Stomach (tissue), 9 donors: Measurements from ENCODE around the gene GNPAT. TPM values are rescaled to one million over a fixed set of nuclear protein-coding genes. Genes with fewer than 3 reads are reported as not detected.
"Not testable (repeated sequence)": the region's sequence is repeated elsewhere in the genome, so short reads cannot be mapped to it uniquely, and the experiment has no call there.

ENCODE experiments used
- DNase-seq, 2 donors: peaks; one replicate each; pipeline versions ENCODE4 v3.0.0 to v3.0.0-alpha.2; 2013 to 2019
- H3K27ac ChIP-seq, 5 donors: fragments of 200-600 bp in 4 of 5; sonication (generic) in 4 of 5; one replicate each; pipeline ENCODE4 v1.5.1; 2013 to 2019; ENCODE audit warnings: mild to moderate bottlenecking in 1 of 5, moderate library complexity in 1 of 5
- H3K27me3 ChIP-seq, 3 donors: fragments of 200-600 bp; sonication (generic); one replicate each; pipeline ENCODE4 v1.5.1; 2017 to 2019; ENCODE audit warnings: mixed run types in 1 of 3
- H3K36me3 ChIP-seq, 4 donors: fragments of 200-600 bp; sonication (generic); 1 replicate in 3 of 4; 2 replicates in 1 of 4; pipeline ENCODE4 v1.5.1; 2016 to 2019
- H3K4me1 ChIP-seq, 4 donors: fragments of 200-600 bp; sonication (generic); one replicate each; pipeline ENCODE4 v1.5.1; 2016 to 2019
- H3K4me3 ChIP-seq, 4 donors: fragments of 200-600 bp; sonication (generic) in 3 of 4; one replicate each; pipeline ENCODE4 v1.5.1; 2016 to 2019; ENCODE audit warnings: mild to moderate bottlenecking in 1 of 4
- H3K9me3 ChIP-seq, 4 donors: fragments of 200-600 bp; sonication (generic); one replicate each; pipeline ENCODE4 v1.5.1; 2016 to 2019
- EP300 ChIP-seq: sonication (generic); formaldehyde crosslinking; IDR thresholded peaks from one replicate; pipeline ENCODE4 v1.6.1; 2017; ENCODE audit warnings: antibody characterized with exemption
- POLR2A ChIP-seq, 4 donors: fragments of 450-650 bp; IDR thresholded peaks; one replicate each; pipeline ENCODE4 v1.6.1; 2016; ENCODE audit warnings: antibody characterized with exemption in 4 of 4, control low read depth in 2 of 4, mild to moderate bottlenecking in 1 of 4, moderate library complexity in 1 of 4
- POLR2AphosphoS5 ChIP-seq, 3 donors: sonication (generic); formaldehyde crosslinking; IDR thresholded peaks; one replicate each; pipeline ENCODE4 v1.6.1; 2016; ENCODE audit warnings: antibody characterized with exemption in 3 of 3
- WGBS, 5 donors: extraction: QIAGEN DNeasy Blood & Tissue Kit in 3 of 5; methylation state at CpG; one replicate each; pipeline versions ENCODE4 v1.1.5 to v1.1.7; 2013 to 2018; 5-methylcytosine and 5-hydroxymethylcytosine counted together
- intact Hi-C: fragments of 100-400 bp; cut with DNase I; formaldehyde crosslinking; loops from one replicate; pipeline ENCODE4 v1.15.1; 2023; ENCODE audit warnings: low total_unique reads
- polyA plus RNA-seq, 3 donors: library from polyadenylated mRNA; stranded (reverse); fragments of 200-250 nt; gene quantifications; one replicate each; pipeline ENCODE4 v1.2.3, GENCODE V29; 2013
- total RNA-seq, 5 donors: library from RNA; depleted of rRNA; stranded (reverse); fragments of >200 nt; gene quantifications; one replicate each; pipeline versions ENCODE4 v1.1.0 to v1.2.3, GENCODE V29; 2014 to 2016
- TF ChIP-seq, protein P1 (sequence below), 7 experiments: fragments of 450-650 bp in 4 of 7; fragments of 200-600 bp in 3 of 7; sonication (generic) in 3 of 7; IDR thresholded peaks; one replicate each; pipeline ENCODE4 v1.5.1; 2016 to 2019; ENCODE audit warnings: antibody characterized with exemption in 7 of 7, control low read depth in 2 of 7, mild to moderate bottlenecking in 1 of 7
- donor health status: healthy with polysubstance abuse.
- donor health status: Bipolar disorder and iron deficiency.
- donor health status: healthy.

Gene GNPAT
- total and polyA plus RNA-seq, 8 donors, result 35.9 to 76.8 (median 44.9) TPM

DNA sequence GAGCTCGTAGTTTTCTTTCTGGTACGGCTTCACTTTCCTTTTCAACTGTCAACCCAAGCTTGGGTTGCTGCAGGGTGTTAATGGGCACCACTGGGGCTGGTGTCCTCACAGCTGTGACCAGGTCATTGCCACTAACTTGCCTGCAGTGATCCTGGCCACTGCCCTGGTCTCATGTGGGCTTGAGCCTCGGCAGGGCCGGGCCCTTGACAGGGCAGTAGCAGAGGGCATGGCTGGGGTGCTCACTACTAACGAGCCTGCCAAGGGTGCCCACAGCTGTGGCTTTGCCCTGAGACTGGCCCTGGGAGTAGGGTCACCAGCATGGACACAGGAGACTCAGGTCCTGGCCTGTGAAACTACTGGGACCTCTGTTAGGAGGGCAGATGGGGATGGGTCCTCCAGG lies 31.5 kb upstream of the GNPAT start:
- Histone ChIP-seq H3K4me1 (peaks cover 0 to 18% (median 9%) of the 10 kb centered on the region in 4 donors), H3K4me3 (no peak overlapping the region), H3K27me3 (no peaks in the 10 kb centered on the region), H3K36me3 (no peaks in the 10 kb centered on the region), H3K27ac (no peak overlapping the region), H3K9me3 (no peaks in the 10 kb centered on the region)
- DNase-seq, result no peak
- WGBS, 5 donors, result 83 to 100% (median 86%) methylated on average over 2 to 5 of the region's 5 CpGs
- intact Hi-C loops, result no loop called here
- no peak for TF ChIP-seq EP300
- TF ChIP-seq, protein P1, sequence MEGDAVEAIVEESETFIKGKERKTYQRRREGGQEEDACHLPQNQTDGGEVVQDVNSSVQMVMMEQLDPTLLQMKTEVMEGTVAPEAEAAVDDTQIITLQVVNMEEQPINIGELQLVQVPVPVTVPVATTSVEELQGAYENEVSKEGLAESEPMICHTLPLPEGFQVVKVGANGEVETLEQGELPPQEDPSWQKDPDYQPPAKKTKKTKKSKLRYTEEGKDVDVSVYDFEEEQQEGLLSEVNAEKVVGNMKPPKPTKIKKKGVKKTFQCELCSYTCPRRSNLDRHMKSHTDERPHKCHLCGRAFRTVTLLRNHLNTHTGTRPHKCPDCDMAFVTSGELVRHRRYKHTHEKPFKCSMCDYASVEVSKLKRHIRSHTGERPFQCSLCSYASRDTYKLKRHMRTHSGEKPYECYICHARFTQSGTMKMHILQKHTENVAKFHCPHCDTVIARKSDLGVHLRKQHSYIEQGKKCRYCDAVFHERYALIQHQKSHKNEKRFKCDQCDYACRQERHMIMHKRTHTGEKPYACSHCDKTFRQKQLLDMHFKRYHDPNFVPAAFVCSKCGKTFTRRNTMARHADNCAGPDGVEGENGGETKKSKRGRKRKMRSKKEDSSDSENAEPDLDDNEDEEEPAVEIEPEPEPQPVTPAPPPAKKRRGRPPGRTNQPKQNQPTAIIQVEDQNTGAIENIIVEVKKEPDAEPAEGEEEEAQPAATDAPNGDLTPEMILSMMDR (IDR thresholded peaks at IDR 0.05), result no peak
- TF ChIP-seq POLR2AphosphoS5 (IDR thresholded peaks at IDR 0.05), result no peak
- TF ChIP-seq POLR2A (IDR thresholded peaks at IDR 0.05), result no peak

DNA sequence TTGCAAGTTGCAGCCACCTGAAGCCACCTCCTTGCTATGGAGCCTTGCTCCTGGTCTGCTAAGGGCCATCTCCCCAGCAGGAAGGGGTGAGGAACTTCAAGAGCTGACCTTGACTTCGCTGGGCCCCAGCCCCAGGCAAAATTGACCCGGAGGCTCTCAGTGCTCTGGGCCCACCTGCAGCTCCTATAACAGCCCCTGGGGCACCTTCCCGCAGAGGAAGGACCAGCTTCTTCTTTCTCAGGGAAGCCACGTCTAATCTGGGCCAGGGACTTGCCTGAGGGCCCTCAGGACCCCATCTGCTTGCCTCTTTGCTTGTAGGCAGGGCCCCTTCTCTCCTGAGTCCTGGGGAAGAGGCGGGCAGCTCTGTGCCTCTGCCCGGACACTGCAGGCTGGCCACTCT lies 30.9 kb upstream of the GNPAT start:
- Histone ChIP-seq H3K4me3 (no peak overlapping the region), H3K9me3 (no peaks in the 10 kb centered on the region), H3K4me1 (peaks cover 0 to 18% (median 9%) of the 10 kb centered on the region in 4 donors), H3K27ac (no peak overlapping the region), H3K36me3 (no peaks in the 10 kb centered on the region), H3K27me3 (no peaks in the 10 kb centered on the region)
- intact Hi-C loops, result loop anchor here (5.0 to 10.0 kb wide), 2 partner anchors 293 to 405 kb away; no protein-coding TSS in a partner anchor
- no peak for TF ChIP-seq POLR2AphosphoS5 (IDR thresholded peaks at IDR 0.05)
- TF ChIP-seq POLR2A (IDR thresholded peaks at IDR 0.05), result no peak
- 92 to 100% (median 92%) methylated on average over 4 to 6 of the region's 6 CpGs for WGBS, 5 donors
- no peak for DNase-seq

DNA sequence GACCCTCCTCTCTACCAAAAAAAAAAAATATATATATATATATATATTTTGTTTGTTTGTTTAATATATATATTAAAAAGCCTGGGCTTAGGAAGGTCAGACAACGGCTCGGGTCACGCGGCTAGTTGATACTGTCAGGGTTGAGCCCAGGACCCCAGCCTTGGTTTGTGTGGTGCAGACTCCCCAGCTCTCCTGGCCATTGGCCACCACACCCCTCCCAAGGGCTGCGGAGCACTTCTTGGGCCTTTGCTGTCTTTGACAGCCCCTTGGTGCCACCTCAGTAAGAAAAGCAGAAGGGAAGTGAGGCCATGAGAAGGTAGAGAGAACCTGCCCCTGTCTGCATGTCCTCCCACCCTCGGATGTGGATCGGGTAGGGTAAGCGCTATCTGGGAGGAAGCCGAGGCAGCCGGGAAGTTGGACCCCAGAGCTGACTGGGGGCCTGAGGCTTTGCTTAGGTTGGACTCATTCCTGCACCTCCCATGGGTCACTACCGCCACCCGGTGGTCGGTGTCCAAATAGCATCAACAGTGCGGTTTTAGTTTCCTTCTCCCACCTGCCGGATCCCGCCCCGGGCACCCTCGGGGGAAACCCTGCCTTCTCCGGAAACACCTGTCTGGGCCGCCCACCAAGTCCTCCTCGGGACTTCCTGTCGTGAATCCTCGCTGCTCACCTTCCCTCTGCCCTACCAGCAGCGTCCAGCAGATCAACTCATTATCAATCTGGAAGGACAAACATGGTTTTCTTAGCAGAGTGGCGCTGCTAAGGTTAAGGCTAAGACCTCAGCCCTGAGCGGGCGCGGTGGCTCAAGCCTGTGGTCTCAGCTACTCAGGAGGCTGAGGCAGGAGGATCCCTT lies 29.8 kb upstream of the GNPAT start:
- Histone ChIP-seq H3K9me3 (no peaks in the 10 kb centered on the region), H3K36me3 (no peaks in the 10 kb centered on the region), H3K4me1 (peaks cover 0 to 18% (median 9%) of the 10 kb centered on the region in 4 donors), H3K4me3 (peak overlapping the region; percentile 44 to 48 (median 46)), H3K27ac (peak overlapping the region; percentile 15 to 74 (median 53)), H3K27me3 (no peaks in the 10 kb centered on the region)
- 15 to 18% (median 16%) methylated on average over 27 to 28 of the region's 28 CpGs for WGBS, 5 donors
- peak; percentile 91 to 94 for DNase-seq
- intact Hi-C loops, result loop anchor here (5.0 to 10.0 kb wide), 2 partner anchors 294 to 406 kb away; no protein-coding TSS in a partner anchor
- TF ChIP-seq, protein P1 (IDR thresholded peaks at IDR 0.05), result peak in 6 of 7 experiments; percentile 12 to 91 (median 89)
- TF ChIP-seq EP300 (no peak), POLR2AphosphoS5 (IDR thresholded peaks at IDR 0.05) (peak in 1 of 3 donors; percentile 65), POLR2A (IDR thresholded peaks at IDR 0.05) (no peak)

DNA sequence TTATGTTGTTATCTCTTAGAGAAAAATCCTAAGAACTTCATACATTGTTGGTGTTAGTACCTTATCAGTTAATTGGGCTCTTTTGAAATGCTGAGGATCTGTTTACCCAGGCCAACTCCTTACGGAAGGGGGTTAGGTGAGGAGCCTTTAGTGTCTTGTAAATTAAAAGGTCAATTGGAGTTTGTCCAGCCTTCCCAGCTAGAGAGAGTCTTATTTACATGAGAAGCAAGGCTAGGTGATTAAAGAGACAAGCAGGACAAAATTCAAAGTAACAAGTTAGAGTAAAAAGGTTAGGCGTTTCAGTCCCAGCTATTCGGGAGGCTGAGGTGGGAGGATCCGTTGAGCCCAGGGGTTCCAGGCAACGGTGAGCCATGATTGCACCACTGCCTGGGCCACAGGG lies 28.7 kb upstream of the GNPAT start:
- intact Hi-C loops, result loop anchor here (5.0 to 10.0 kb wide), 2 partner anchors 295 to 408 kb away; no protein-coding TSS in a partner anchor
- peaks cover 0 to 18% (median 9%) of the 10 kb centered on the region in 4 donors for H3K4me1 ChIP-seq
- H3K9me3 ChIP-seq, DNase-seq, H3K27me3 ChIP-seq, H3K4me3 ChIP-seq, H3K27ac ChIP-seq, H3K36me3 ChIP-seq: not testable (repeated sequence)
- 47 to 70% (median 60%) methylated on average over 5 of the region's 5 CpGs for WGBS, 5 donors

DNA sequence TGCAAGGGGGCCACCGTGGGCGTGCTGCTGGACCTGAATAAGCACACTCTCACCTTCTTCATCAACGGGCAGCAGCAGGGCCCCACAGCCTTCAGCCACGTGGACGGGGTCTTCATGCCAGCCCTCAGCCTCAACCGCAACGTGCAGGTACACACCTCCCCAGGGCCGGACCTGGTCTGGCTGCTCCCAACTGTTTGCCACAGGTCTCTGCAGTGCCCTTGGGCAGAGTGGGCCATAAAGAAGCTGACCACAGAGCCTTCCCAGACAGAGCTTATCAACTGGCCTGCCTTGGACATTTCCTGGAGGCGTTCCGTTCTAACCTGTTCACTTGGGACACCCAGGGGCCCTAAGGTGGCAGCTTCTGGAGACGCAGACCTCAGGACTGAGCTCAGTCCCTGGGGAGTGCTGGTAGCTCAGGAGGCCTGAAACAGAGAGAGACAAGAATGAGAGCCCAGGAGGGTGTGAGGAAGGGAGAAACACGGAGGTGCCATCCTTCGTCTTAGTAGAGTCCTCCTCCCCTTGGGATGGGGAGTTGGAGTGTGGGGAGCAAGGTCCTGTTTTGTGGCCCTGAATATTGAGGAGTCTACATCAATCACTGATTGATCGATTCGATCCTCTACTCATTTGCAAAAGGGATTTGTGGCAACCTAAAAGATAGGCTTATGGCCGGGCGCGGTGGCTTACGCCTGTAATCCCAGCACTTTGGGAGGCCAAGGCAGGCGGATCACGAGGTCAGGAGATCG lies 27.0 kb upstream of the GNPAT start:
- H3K27me3 ChIP-seq, result no peaks in the 10 kb centered on the region
- H3K4me3 ChIP-seq, result no peak overlapping the region
- no peak for DNase-seq
- H3K9me3 ChIP-seq, result no peaks in the 10 kb centered on the region
- no peak overlapping the region for H3K27ac ChIP-seq
- peaks cover 0 to 18% (median 9%) of the 10 kb centered on the region in 4 donors for H3K4me1 ChIP-seq
- no peaks in the 10 kb centered on the region for H3K36me3 ChIP-seq
- 90 to 93% (median 92%) methylated on average over 16 to 22 of the region's 22 CpGs for WGBS, 5 donors
- TF ChIP-seq EP300, result no peak
- TF ChIP-seq POLR2A (IDR thresholded peaks at IDR 0.05), result no peak
- TF ChIP-seq, protein P1 (IDR thresholded peaks at IDR 0.05), result no peak
- no peak for TF ChIP-seq POLR2AphosphoS5 (IDR thresholded peaks at IDR 0.05)
- intact Hi-C loops, result loop anchor here (5.0 to 10.0 kb wide), 2 partner anchors 297 to 409 kb away; no protein-coding TSS in a partner anchor
